Measurements from ENCODE around the gene POR. TPM values are rescaled to one million over a fixed set of nuclear protein-coding genes. Genes with fewer than 3 reads are reported as not detected.

Gene POR
- total RNA-seq, 1 donor from 2014 or later = 74.0 TPM

- no peak for TF ChIP-seq CTCF (IDR thresholded peaks at IDR 0.05; ENCODE audit: insufficient read depth, low read length, poor library complexity, severe bottlenecking)
Observed at GRCh38 chr7:76031964-76032363, 117.0 kb downstream of the POR start.

More at GRCh38 chr7:76031964-76032363, 117.0 kb downstream of the POR start:
- Histone ChIP-seq H3K27me3 (ENCODE audit: control insufficient read depth, insufficient read depth, low read length) (no peaks in the 10 kb centered on the region), H3K4me3 (ENCODE audit: low read depth, low read length) (no peak overlapping the region), H3K36me3 (ENCODE audit: control insufficient read depth, insufficient read depth, low read length) (no peaks in the 10 kb centered on the region)
- DNase-seq (ENCODE audit: low read depth) = no peak

Other genes starting within 250 kb of the POR start
- 10.6 and 12.4 TPM in 2 replicates for gene HIP1, start 176.2 kb upstream of the POR start, total RNA-seq
- not detected in 2 replicates for gene CCL26, start 142.9 kb upstream of the POR start, total RNA-seq
- gene CCL24, start 101.3 kb upstream of the POR start, total RNA-seq = not detected in 2 replicates
- gene RHBDD2, start 36.1 kb upstream of the POR start, total RNA-seq = 60.0 and 71.7 TPM in 2 replicates
- 17.4 and 24.2 TPM in 2 replicates for gene TMEM120A, start 79.4 kb downstream of the POR start, total RNA-seq
- gene STYXL1, start 132.8 kb downstream of the POR start, total RNA-seq = 58.1 and 71.7 TPM in 2 replicates
- gene MDH2, start 133.0 kb downstream of the POR start, total RNA-seq = 109 and 112 TPM in 2 replicates